ENCODE results near the gene MAD1L1. TPM values are rescaled to one million over a fixed set of nuclear protein-coding genes. Genes with fewer than 3 reads are reported as not detected.

Gene MAD1L1
- total and polyA plus RNA-seq, 2 donors (not counting 3 experiments of a cell fraction or from before 2014, with no cell fraction given) = 34.1 to 42.3 TPM

DNA sequence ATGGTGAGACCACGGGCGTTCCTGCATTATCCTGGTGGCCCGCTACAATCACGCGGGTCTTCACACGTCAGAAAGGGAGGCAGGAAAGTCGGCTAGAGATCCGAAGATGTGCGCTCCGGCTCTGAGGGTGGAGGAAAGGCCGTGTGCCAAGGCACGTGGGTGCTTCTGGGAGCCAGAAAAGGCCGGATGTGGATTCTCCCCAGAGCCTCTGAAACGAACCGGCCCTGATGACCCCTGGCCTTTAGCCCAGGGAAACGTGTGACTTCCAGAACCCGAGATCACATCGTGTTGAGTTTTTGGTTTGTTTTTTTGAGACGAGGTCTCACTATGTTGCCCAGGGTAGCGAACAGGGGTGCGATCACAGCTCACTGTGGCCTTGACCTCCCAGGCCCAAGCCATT is 318.4 kb downstream of the MAD1L1 start:
- Histone ChIP-seq H3K4me3 (replicated peaks in 1 of 3; ENCODE audit: insufficient read depth in 1 of 3, low read depth in 1 of 3, low read length in 3 of 3) (no peak overlapping the region), H3K4me1 (ENCODE audit: control insufficient read depth, extremely low read depth, insufficient read depth, low read length) (no peaks in the 10 kb centered on the region), H3K79me2 (ENCODE audit: control insufficient read depth, insufficient read depth, low read length) (no peaks in the 10 kb centered on the region), H3K4me2 (ENCODE audit: insufficient read depth, low read length) (no peak overlapping the region), H3K27me3 (ENCODE audit: control insufficient read depth in 2 of 2, insufficient read depth in 2 of 2, low read length in 2 of 2) (no peaks in the 10 kb centered on the region), H2AFZ (ENCODE audit: low read depth, low read length) (no peak overlapping the region), H3K36me3 (ENCODE audit: control insufficient read depth in 2 of 2, extremely low read depth in 1 of 2, insufficient read depth in 2 of 2, low read length in 2 of 2) (no peaks in the 10 kb centered on the region), H3K9me3 (replicated peaks; ENCODE audit: control insufficient read depth, insufficient read depth, low read length) (no peaks in the 10 kb centered on the region), H3K9ac (replicated peaks; ENCODE audit: extremely low read depth, insufficient read depth, low read length) (no peak overlapping the region), H3K27ac (ENCODE audit: insufficient read depth, low read depth, low read length) (no peak overlapping the region), H4K20me1 (replicated peaks; ENCODE audit: control insufficient read depth, extremely low read depth, insufficient read depth, low read length) (no peaks in the 10 kb centered on the region), H3K9me1 (replicated peaks; ENCODE audit: control insufficient read depth, extremely low read depth, insufficient read depth, low read length) (no peaks in the 10 kb centered on the region)
- intact Hi-C loops (cut with micrococcal nuclease) (no loop called here), dilution Hi-C loops (cut with MboI; ENCODE audit: extremely low pct_ligation_motif_present, low sequenced_read_pairs) (no loop called here)
- DNase-seq (ENCODE audit: low read depth, low spot score) = no peak
- no TSS peak for BruUV-seq (replicated peaks)
- FAIRE-seq = no peak
- TF ChIP-seq FOS (IDR thresholded peaks at IDR 0.05; ENCODE audit: borderline replicate concordance, insufficient read depth, low read length) (no peak), MYC (IDR thresholded peaks at IDR 0.05; ENCODE audit: low read depth, low read length) (no peak), MAX (IDR thresholded peaks at IDR 0.05; ENCODE audit: insufficient read depth, insufficient read length) (no peak), POLR2A (IDR thresholded peaks at IDR 0.05; ENCODE audit: low read depth, low read length) (no peak), POLR2AphosphoS5 (IDR thresholded peaks at IDR 0.05; ENCODE audit: insufficient read depth, low read depth, low read length) (no peak)
- ChIA-PET CTCF (no interaction called here), POLR2A (no interaction called here)

DNA sequence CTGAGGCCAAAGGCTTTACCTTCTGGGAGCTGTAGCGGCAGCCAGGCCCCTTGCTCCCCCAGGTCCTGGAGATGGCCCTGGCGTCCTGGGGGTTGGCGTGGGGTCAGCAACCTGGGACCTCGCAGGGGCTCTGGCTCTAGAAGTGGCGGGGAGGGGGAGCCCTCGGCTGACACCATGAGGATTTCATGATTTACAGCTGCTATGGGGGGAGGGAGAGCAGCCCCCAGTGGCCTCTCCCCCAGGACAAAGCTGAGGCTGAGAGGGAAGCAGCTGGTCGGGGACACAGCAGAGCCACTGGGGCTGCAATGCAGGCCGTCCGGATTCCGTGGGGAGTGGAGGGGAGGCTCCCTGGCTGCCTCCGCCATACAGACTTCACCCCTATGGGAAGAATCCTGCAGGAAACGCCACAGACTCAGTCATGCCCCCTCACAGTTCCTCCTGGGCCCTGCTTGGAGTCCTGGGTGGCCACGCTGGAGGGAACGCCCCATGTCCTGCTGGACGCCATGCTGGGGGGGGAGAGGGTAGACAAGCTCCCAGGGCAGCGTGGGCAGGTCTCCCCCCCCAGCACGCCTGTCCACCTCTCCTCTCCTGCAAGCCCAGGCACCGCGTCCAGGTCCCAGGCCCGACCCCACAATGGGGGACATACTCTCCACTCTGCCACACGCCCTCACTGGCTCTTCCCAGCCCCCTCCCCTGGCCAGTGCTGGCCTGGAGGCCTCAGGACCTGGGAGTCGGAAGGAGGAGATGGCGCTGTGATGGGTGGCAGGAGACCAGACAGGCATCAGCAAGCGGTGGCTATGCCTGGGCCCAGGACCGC is 319.1 kb downstream of the MAD1L1 start:
- POLR2A ChIA-PET = no interaction called here
- CTCF ChIA-PET = no interaction called here
- H3K4me1 ChIP-seq (ENCODE audit: control insufficient read depth, extremely low read depth, insufficient read depth, low read length) = no peaks in the 10 kb centered on the region
- H3K27me3 ChIP-seq (ENCODE audit: control insufficient read depth in 2 of 2, insufficient read depth in 2 of 2, low read length in 2 of 2) = no peaks in the 10 kb centered on the region
- H3K79me2 ChIP-seq (ENCODE audit: control insufficient read depth, insufficient read depth, low read length) = no peaks in the 10 kb centered on the region
- FAIRE-seq (no peak), DNase-seq (ENCODE audit: low read depth, low spot score) (no peak)
- no peaks in the 10 kb centered on the region for H3K9me3 ChIP-seq (replicated peaks; ENCODE audit: control insufficient read depth, insufficient read depth, low read length)
- H3K36me3 ChIP-seq (ENCODE audit: control insufficient read depth in 2 of 2, extremely low read depth in 1 of 2, insufficient read depth in 2 of 2, low read length in 2 of 2) = no peaks in the 10 kb centered on the region
- H4K20me1 ChIP-seq (replicated peaks; ENCODE audit: control insufficient read depth, extremely low read depth, insufficient read depth, low read length) = no peaks in the 10 kb centered on the region
- dilution Hi-C loops (cut with MboI; ENCODE audit: extremely low pct_ligation_motif_present, low sequenced_read_pairs) (no loop called here), intact Hi-C loops (cut with micrococcal nuclease) (no loop called here)
- H3K9ac ChIP-seq (replicated peaks; ENCODE audit: extremely low read depth, insufficient read depth, low read length) = no peak overlapping the region
- no peak overlapping the region for H2AFZ ChIP-seq (ENCODE audit: low read depth, low read length)
- H3K27ac ChIP-seq (ENCODE audit: insufficient read depth, low read depth, low read length) = no peak overlapping the region
- no peak for TF ChIP-seq GATA2 (IDR thresholded peaks at IDR 0.05; ENCODE audit: insufficient read depth, insufficient read length, low read depth, low read length)
- TF ChIP-seq MYC (IDR thresholded peaks at IDR 0.05; ENCODE audit: low read depth, low read length) = no peak
- TF ChIP-seq POLR2A (IDR thresholded peaks at IDR 0.05; ENCODE audit: low read depth, low read length) = no peak
- no peak for TF ChIP-seq EZH2 (IDR thresholded peaks at IDR 0.05; ENCODE audit: borderline replicate concordance, low read depth, low read length, severe bottlenecking)
- TF ChIP-seq FOS (IDR thresholded peaks at IDR 0.05; ENCODE audit: borderline replicate concordance, insufficient read depth, low read length) = no peak
- TF ChIP-seq CTCF (IDR thresholded peaks at IDR 0.05; ENCODE audit: extremely low read depth in 1 of 2, insufficient read depth in 1 of 2, low read depth in 1 of 2, low read length in 2 of 2) = no peak
- no peak for TF ChIP-seq MAX (IDR thresholded peaks at IDR 0.05; ENCODE audit: insufficient read depth, insufficient read length)
- TF ChIP-seq JUN (IDR thresholded peaks at IDR 0.05; ENCODE audit: borderline replicate concordance, insufficient read depth, insufficient read length, low read depth) = no peak
- TF ChIP-seq POLR2AphosphoS5 (IDR thresholded peaks at IDR 0.05; ENCODE audit: insufficient read depth, low read depth, low read length) = no peak
- no peak overlapping the region for H3K4me2 ChIP-seq (ENCODE audit: insufficient read depth, low read length)
- H3K9me1 ChIP-seq (replicated peaks; ENCODE audit: control insufficient read depth, extremely low read depth, insufficient read depth, low read length) = no peaks in the 10 kb centered on the region
- no peak overlapping the region for H3K4me3 ChIP-seq (replicated peaks in 1 of 3; ENCODE audit: insufficient read depth in 1 of 3, low read depth in 1 of 3, low read length in 3 of 3)
- BruUV-seq (replicated peaks) = no TSS peak
